HTR-8/SVneo (cell line): ENCODE measurements around the gene MICALL1.

ENCODE experiments used
- DNase-seq: peaks from one replicate; pipeline ENCODE4 v3.0.0; 2011; ENCODE audit warnings: low spot score, mixed read lengths; ENCODE audit not compliant: insufficient read length
- FAIRE-seq: peaks from 2 replicates; lab custom pipeline; 2011; peaks lifted over from hg19 to GRCh38; lab: Jason Lieb, UNC

MICALL1 gene

GRCh38 chr22:37904572-37905533 is 1.2 kb upstream of the MICALL1 start:
- DNase-seq (peak; percentile 91), FAIRE-seq (peak; percentile 94)

GRCh38 chr22:37906364-37907008 is 389 bp downstream of the MICALL1 start:
- DNase-seq (peak; percentile 28), FAIRE-seq (no peak)

DNA sequence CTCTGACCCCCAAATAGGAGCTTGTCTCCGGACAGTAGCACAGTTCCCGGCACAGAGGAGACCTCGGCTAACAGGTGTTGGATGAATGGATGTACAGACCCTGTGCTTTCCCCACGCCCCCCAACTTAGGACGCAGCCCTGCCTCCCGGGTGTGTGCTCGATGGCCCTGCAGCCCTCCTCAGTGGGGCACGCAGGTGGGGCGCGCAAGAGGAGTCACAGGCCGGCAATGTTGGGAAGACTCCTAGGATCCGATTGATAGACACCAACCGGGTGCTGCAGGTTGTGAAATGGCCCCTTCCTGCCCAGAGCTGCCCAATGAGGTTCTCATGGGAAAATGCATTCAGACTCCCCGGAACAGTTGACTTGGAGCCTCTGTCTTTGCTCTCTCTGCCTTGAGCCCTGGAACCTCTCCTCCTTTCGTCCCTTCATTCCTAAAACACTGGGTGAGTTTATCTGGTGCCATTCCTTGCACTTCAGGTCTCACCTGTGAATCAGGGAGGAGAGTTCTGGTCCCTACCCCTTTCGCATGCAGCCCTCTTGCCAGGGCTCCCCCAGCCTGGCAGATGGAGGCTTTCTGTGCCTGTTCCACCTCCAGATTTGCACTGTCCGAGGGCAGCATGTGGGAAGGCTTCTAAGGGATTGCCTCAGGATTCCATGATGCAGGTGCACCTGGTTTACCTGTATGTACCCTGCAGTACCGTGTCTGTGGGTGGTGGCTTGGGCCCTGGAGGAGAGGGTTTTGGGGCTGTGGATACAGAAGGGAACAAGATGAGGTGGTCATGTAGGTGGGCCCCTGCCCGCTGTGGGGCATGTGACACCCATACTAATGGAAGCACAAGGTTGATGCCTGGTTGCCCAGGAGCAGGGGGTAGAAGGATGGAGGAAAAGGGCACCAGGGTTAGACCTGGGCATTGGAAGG is 1.2 kb downstream of the MICALL1 start:
- no peak for FAIRE-seq
- DNase-seq, result no peak

- DNase-seq, result no peak
Measured at GRCh38 chr22:37909766-37910165, 3.7 kb downstream of the MICALL1 start.

GRCh38 chr22:37910890-37911672 is 5.0 kb downstream of the MICALL1 start:
- FAIRE-seq, result no peak

More at GRCh38 chr22:37909766-37910165, 3.7 kb downstream of the MICALL1 start:
- no peak for FAIRE-seq

DNA sequence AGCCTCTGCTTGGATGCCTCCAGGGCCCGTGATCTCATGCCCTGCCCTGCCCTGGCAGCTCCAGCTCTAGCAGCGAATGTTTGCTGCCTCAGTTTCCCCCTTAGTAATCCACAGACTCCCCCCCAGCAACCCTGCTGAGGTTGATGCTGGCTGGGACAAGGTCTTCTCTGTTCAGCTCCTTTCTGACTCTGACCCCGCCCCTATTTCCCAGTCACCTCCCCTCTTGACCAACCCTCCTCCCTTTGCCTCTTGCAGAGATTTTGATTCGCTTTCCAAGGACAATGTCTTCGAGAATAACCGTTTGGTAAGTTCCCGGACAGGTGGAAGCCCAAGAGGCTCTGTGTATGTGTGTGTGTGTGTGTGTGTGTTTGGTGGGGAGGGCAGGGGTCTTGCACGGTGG is 5.6 kb downstream of the MICALL1 start:
- no peak for DNase-seq
- no peak for FAIRE-seq

More at GRCh38 chr22:37910890-37911672, 5.0 kb downstream of the MICALL1 start:
- DNase-seq, result no peak

DNA sequence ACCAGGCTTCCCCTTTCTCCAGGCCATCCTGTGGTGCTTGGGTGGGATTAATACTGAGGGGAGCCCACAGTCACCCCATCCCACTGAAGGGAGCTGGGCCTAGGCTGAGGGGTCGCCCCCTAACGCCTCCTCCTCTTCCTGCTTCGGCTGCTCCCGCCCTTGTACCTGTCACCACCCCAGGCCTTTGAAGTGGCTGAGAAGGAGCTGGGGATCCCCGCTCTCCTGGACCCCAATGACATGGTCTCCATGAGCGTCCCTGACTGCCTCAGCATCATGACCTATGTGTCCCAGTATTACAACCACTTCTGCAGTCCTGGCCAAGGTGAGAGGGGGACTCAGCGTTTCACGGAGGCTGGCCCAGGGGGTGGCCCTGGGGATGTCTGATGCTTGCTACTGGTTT is 6.1 kb downstream of the MICALL1 start:
- FAIRE-seq (no peak), DNase-seq (no peak)

- DNase-seq, result no peak
Measured at GRCh38 chr22:37913233-37913721, 7.2 kb downstream of the MICALL1 start.

DNA sequence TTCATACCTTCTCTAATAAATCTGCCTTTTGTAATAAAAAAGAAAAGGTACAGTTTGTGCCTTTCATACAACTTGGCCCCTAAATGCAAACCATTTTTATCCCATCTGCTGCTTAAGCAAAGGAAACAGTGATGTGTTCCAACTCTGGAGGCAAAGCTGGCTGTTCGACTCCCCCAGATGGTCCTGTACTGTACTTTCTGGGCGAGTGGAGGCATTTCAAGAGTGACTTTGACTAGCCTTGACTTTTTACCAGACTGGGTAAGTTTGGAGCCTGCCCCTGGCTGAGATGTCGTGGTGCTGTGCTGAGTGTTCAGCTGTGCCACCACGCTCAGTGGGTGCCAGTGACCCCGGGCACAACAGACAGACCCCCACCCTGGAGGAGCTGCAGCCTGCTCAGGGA is 10.2 kb downstream of the MICALL1 start:
- DNase-seq (no peak), FAIRE-seq (no peak)

More at GRCh38 chr22:37913233-37913721, 7.2 kb downstream of the MICALL1 start:
- no peak for FAIRE-seq

DNA sequence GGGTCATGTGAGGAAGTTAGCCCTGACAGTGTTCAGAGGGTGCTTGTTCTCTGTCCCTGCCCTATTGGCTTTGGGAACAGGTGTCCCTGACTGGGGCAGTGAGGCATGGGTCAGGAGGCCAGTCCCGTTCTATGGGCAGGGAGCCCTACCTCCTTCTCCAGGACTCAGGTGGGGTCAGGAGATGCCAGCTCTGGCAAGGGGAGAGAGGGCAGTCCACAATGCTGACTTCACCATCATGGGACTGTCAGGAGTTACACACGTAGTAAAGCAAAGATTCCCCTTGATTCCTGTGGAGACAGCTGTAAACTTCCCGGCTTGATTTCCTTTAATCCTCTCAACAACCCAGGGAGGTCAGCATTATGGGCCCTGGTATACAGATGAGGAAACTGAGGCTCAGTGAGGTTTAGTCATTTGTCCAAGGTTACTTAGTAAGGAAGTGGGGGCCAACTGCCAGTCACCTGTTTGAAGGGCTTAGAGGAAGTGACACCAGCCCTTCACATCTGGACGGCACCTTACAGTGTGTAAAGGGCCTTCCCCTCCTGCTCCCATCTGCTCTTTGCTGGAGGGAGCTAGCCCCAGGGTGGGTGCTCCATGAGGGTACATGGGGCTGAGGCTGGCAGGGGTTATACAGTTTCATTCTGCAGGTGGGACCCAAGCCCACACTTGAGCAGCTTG is 11.9 kb downstream of the MICALL1 start:
- no peak for FAIRE-seq
- no peak for DNase-seq

DNA sequence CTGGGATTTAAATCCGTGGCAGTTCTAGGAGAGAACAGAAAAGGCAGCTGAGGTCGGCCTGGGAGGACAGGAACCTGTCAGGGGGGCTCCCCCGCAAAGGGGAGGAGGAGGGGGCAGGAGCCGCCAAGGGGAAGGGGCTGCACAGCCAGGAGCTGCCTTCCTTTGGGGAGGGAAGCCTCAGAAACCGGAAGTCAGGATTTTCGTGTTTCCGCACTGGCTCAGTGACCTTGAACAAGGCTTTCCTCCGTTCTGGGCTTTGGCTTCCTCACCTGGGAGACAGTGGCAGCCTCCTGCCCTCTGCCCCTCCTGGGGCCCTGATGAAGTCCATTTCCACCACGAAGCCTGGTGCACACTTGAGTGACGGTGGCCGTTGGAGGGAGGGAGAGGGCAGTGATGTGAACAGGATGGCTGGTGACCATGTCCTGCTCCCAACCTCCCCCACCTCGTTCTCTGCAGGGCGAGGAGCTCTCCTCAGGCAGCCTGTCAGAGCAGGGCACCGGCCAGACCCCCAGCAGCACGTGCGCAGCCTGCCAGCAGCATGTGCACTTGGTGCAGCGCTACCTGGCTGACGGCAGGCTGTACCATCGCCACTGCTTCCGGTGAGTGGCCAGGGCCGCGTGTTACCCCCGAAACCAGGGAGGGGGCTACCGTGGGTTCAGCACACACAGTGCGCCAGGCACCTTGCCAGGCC is 12.6 kb downstream of the MICALL1 start:
- DNase-seq (no peak), FAIRE-seq (no peak)

DNA sequence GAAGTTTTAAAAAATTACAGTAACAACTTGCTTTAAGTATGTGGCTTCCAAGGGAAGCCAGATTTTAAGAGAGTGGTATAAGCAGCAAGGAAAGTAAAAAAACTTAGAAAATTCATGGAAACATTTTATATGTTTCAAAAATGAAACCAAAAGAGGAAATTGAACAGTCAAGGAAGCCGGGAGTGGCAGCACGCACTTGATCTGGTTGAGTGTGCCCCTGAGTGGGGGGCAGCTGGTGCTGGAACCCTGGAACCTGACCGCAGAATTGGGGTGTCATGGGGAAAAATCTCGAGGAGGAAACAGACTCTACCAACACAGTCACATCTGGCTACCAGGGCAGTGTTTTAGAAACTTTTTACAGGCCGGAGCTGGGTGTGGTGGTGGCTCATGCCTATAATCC is 14.0 kb downstream of the MICALL1 start:
- no peak for DNase-seq
- no peak for FAIRE-seq

- FAIRE-seq (no peak), DNase-seq (no peak)
Measured at GRCh38 chr22:37922191-37922590, 16.1 kb downstream of the MICALL1 start.

DNA sequence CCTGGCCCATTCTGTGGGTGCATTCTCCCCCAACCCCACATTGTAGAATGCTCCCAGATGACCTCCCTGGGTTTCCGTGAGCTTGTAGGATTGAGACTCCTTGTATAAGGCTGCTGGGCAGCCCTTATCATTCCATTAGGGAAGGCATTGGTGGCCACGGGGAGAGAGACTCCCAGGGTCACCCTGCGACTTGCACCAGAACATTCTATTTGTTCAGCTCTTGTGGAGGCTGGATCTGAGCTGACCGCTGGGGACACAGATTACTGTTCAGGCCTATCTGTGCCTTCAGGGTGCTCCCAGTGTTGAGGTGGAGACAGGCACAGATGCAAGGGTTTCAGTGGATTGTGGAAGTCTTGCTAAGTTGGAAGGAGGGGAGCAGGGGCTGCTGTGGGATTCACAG is 17.8 kb downstream of the MICALL1 start:
- FAIRE-seq, result no peak
- DNase-seq, result no peak

DNA sequence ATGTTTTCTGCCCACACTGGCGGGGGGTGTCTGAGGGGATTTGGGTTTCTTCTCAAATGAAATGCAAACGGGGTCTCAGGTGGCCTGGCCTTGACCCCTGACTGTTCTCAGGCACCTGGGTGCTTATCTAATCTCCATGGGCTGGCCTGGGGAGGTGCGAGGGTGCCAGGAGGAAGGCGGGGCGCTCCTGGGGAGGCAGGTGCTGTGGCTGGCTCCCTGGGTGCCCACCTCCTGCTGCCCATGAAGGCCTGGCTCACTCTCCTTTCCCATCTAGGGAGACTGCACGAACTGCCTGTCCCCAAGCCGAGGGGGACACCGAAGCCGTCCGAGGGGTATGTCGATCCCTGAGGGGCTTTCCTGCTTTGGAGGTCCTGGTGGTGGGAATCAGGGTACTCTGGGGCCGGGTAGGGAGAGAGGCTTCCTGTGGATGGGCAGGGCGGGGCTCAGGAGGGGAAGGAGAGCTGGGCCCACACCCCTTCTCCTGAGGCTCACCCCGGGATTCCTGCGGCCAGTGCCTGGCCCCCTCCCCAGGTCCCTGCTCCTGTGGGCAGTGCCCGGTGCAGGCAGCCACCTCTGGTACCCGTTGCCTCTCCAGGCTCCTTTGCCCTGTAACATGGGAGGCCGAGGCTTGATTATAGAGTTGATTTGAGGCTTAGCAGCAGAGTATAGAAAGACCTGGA is 18.4 kb downstream of the MICALL1 start:
- FAIRE-seq (no peak), DNase-seq (no peak)

DNA sequence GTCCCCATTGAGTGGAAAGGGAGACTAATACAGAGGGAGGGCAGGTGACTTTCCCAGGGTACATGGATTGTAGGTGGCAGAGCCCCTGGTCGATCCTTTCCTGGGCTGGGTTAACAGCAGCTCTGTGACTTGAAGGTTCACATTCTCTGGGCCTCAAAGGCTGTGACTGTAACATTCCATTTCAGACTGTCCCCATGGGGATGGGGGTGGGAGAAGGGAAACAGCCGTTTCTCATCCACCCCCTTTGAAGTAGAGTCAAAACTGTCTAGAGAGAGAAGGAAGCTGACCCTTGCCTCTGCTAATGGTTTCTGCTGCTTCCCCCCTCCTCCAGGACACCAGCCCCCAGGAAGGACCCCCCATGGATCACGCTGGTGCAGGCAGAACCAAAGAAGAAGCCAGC is 19.2 kb downstream of the MICALL1 start:
- no peak for DNase-seq
- FAIRE-seq, result no peak

DNA sequence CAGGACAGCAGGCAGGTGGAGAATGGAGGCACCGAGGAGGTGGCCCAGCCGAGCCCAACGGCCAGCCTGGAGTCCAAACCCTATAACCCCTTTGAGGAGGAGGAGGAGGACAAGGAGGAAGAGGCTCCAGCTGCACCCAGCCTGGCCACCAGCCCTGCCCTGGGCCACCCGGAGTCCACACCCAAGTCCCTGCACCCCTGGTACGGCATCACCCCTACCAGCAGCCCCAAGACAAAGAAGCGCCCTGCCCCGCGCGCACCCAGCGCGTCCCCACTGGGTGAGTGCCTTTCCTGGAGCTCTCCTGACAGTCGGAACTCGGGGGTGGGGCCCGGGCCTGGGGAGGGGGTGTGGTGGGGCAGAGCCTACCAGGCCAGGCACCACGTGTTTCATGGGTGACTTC is 19.7 kb downstream of the MICALL1 start:
- FAIRE-seq (no peak), DNase-seq (no peak)

GRCh38 chr22:37926358-37926757 is 20.3 kb downstream of the MICALL1 start:
- no peak for FAIRE-seq

More at GRCh38 chr22:37926358-37926757, 20.3 kb downstream of the MICALL1 start:
- no peak for DNase-seq
